Prostate gland (tissue), 2 donors: ENCODE results near the gene EPM2A. TPM values are rescaled to one million over a fixed set of nuclear protein-coding genes. Genes with fewer than 3 reads are reported as not detected.

Source experiments
- DNase-seq: peaks from one replicate; pipeline ENCODE4 v3.0.0-alpha.2; 2019; ENCODE audit warnings: low spot score
- H3K27ac ChIP-seq, 2 donors: fragments of 200-600 bp; sonication (generic); 2 replicates each; pipeline ENCODE4 v1.5.1; 2017 to 2019
- H3K27me3 ChIP-seq: fragments of 200-600 bp; sonication (generic); replicated peaks from 2 replicates; pipeline ENCODE4 v1.5.1; 2019; ENCODE audit not compliant: insufficient read depth
- H3K36me3 ChIP-seq, 2 donors: fragments of 200-600 bp; sonication (generic); 1 replicate in 1 of 2; 2 replicates in 1 of 2; pipeline versions ENCODE4 v1.5.1 to v1.8.1; 2017 to 2019
- H3K4me1 ChIP-seq: fragments of 200-600 bp; sonication (generic); replicated peaks from 2 replicates; pipeline ENCODE4 v1.5.1; 2019
- H3K4me3 ChIP-seq, 2 donors: fragments of 200-600 bp; sonication (generic); 2 replicates each; pipeline ENCODE4 v1.5.1; 2017 to 2019
- H3K9me3 ChIP-seq: fragments of 200-600 bp; sonication (generic); 2 replicates; pipeline ENCODE4 v1.5.1; 2017
- POLR2A ChIP-seq: fragments of 450-650 bp; IDR thresholded peaks from one replicate; pipeline ENCODE4 v1.6.1; 2016; ENCODE audit warnings: antibody characterized with exemption, mild to moderate bottlenecking
- POLR2AphosphoS5 ChIP-seq: sonication (generic); formaldehyde crosslinking; IDR thresholded peaks from one replicate; pipeline ENCODE4 v1.6.1; 2017; ENCODE audit warnings: antibody characterized with exemption
- WGBS: methylation state at CpG from one replicate; pipeline ENCODE4 v1.1.5; 2018; 5-methylcytosine and 5-hydroxymethylcytosine counted together
- intact Hi-C: fragments of 100-400 bp; cut with DNase I; formaldehyde crosslinking; loops from one replicate; pipeline ENCODE4 v1.14.2; 2022
- total RNA-seq, 2 donors: library from RNA; depleted of rRNA; stranded (reverse); fragments of >200 nt; gene quantifications; one replicate each; pipeline ENCODE4 v1.1.0, GENCODE V29; 2016
- TF ChIP-seq, protein P1 (sequence below), 4 experiments: fragments of 200-600 bp in 2 of 4; fragments of 450-650 bp in 2 of 4; sonication (generic) in 2 of 4; IDR thresholded peaks; 1 replicate in 3 of 4; 2 replicates in 1 of 4; pipeline ENCODE4 v1.5.1; 2016 to 2019; ENCODE audit warnings: antibody characterized with exemption in 4 of 4, mild to moderate bottlenecking in 2 of 4, moderate library complexity in 2 of 4

The EPM2A gene
- total RNA-seq, 2 donors from 2014 or later, result 7.2 to 18.6 TPM

DNA sequence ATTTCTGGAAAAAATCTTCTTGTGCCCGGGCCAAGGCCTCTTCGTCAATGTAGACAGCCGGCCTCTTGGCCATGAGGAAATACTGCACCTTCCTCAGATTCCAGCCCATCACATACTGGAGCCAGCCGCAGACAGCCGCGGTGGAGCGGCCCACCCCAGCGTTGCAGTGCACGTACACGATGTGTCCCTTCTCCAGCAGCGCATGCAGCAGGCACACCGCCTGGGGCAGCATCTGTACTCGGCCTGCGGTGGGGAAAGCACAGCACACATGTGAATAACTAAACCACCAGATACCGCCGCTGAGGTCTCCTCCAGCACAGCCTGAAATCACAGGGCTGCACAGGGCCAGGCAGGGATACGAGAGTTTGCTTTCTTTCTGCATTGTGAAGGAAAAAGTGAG lies 107.9 kb downstream of the EPM2A start:
- WGBS, result 96% methylated on average over 17 of the region's 17 CpGs
- no peaks in the 10 kb centered on the region for H3K4me1 ChIP-seq
- TF ChIP-seq, protein P1, sequence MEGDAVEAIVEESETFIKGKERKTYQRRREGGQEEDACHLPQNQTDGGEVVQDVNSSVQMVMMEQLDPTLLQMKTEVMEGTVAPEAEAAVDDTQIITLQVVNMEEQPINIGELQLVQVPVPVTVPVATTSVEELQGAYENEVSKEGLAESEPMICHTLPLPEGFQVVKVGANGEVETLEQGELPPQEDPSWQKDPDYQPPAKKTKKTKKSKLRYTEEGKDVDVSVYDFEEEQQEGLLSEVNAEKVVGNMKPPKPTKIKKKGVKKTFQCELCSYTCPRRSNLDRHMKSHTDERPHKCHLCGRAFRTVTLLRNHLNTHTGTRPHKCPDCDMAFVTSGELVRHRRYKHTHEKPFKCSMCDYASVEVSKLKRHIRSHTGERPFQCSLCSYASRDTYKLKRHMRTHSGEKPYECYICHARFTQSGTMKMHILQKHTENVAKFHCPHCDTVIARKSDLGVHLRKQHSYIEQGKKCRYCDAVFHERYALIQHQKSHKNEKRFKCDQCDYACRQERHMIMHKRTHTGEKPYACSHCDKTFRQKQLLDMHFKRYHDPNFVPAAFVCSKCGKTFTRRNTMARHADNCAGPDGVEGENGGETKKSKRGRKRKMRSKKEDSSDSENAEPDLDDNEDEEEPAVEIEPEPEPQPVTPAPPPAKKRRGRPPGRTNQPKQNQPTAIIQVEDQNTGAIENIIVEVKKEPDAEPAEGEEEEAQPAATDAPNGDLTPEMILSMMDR (IDR thresholded peaks at IDR 0.05), result no peak
- no peak for TF ChIP-seq POLR2A
- no peak for TF ChIP-seq POLR2AphosphoS5
- intact Hi-C loops, result no loop called here
- H3K9me3 ChIP-seq, result no peaks in the 10 kb centered on the region
- H3K27ac ChIP-seq, result no peak overlapping the region
- no peaks in the 10 kb centered on the region for H3K36me3 ChIP-seq
- H3K27me3 ChIP-seq, result no peaks in the 10 kb centered on the region
- no peak for DNase-seq
- H3K4me3 ChIP-seq, result no peak overlapping the region

DNA sequence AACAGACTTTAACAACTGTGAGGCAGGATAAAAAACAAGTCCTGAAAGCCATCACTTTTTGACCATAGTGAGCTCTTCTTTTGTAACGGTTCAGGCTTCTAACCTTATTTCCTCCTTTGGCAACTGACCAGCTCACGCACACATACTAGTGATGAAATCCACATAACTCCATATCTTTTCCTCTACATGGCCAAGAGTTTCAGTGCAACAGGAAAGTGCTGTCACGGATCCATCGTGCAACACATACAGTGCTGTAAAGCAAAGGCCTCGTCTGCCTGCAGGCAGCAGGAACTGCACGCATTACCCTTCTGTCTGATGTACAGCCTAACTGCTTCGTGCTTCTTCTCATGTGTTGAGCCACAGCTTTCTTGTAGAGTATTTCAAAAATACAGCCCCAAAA lies 108.5 kb downstream of the EPM2A start:
- Histone ChIP-seq H3K27me3 (no peaks in the 10 kb centered on the region), H3K36me3 (no peaks in the 10 kb centered on the region), H3K27ac (no peak overlapping the region), H3K9me3 (no peaks in the 10 kb centered on the region), H3K4me1 (no peaks in the 10 kb centered on the region), H3K4me3 (no peak overlapping the region)
- intact Hi-C loops, result no loop called here
- 85% methylated on average over 7 of the region's 7 CpGs for WGBS
- no peak for TF ChIP-seq POLR2A
- no peak for TF ChIP-seq POLR2AphosphoS5
- TF ChIP-seq, protein P1 (IDR thresholded peaks at IDR 0.05), result no peak
- no peak for DNase-seq

DNA sequence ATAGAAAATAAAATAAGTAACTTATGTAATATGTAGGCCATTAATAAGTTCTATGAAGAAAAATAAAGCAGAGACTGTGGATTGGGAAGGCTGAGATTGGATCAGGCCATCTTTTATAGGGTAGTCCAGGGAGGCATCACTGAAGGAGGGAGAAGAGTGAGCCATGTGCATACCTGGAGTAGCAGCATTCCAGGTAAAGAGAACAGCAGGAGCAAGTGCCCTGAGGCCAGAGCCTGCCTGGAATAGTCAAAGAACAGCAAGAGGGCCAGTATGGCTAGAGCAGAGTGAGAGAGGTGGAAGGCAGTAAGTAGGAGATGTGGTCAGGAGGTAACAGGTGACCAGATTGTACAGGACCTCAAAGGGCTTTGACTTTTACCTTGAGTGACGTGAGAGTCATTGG lies 112.1 kb downstream of the EPM2A start:
- H3K36me3 ChIP-seq, result no peaks in the 10 kb centered on the region
- no peaks in the 10 kb centered on the region for H3K4me1 ChIP-seq
- no peak overlapping the region for H3K27ac ChIP-seq
- TF ChIP-seq, protein P1 (IDR thresholded peaks at IDR 0.05), result no peak
- TF ChIP-seq POLR2A, result no peak
- no peak for TF ChIP-seq POLR2AphosphoS5
- intact Hi-C loops, result no loop called here
- H3K4me3 ChIP-seq, result no peak overlapping the region
- H3K27me3 ChIP-seq, result no peaks in the 10 kb centered on the region
- no peak for DNase-seq
- 88% methylated on average over 1 of the region's 1 CpG for WGBS
- no peaks in the 10 kb centered on the region for H3K9me3 ChIP-seq

DNA sequence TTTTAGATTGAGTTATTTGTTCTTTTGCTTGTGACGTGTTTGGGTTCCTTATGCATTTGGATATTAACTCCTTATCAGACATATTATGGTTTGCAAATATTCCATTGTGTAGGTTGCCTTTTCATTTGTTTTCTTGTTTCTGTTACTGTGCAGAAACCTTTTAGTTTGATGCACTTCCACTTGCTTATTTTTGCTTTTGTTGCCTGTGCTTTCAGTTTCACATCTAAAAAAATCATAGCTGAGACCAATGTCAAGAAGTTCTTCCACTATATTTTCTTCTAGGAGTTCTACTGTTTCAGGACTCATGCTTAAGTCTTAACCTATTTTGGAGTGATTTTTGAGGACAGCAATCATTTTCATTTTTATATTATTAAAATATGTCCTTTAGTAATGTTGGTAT lies 113.5 kb downstream of the EPM2A start:
- Histone ChIP-seq H3K27me3 (no peaks in the 10 kb centered on the region), H3K4me1 (no peaks in the 10 kb centered on the region), H3K36me3 (no peaks in the 10 kb centered on the region), H3K27ac (no peak overlapping the region), H3K9me3 (no peaks in the 10 kb centered on the region), H3K4me3 (no peak overlapping the region)
- TF ChIP-seq POLR2A (no peak), POLR2AphosphoS5 (no peak)
- TF ChIP-seq, protein P1 (IDR thresholded peaks at IDR 0.05), result no peak
- DNase-seq, result no peak
- intact Hi-C loops, result no loop called here
- 81% methylated on average over 1 of the region's 1 CpG for WGBS

DNA sequence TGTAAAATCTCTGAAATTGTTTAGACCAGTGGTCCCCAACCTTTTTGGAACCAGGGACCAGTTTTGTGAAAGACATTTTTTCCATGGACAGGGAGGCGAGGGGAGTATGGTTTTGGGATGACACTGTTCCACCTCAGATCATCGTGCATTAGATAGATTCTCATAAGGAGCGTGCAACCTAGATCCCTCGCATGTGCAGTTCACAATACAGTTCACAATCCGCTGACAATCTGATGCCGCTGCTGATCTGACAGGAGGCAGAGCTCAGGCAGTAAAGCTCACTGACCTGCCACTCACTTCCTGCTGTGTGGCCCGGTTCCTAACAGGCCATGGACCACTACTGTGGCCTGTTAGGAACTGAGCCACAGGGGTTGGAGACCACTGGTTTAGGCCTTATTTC lies 115.2 kb downstream of the EPM2A start:
- Histone ChIP-seq H3K27ac (no peak overlapping the region), H3K9me3 (no peaks in the 10 kb centered on the region), H3K27me3 (no peaks in the 10 kb centered on the region), H3K4me1 (no peaks in the 10 kb centered on the region), H3K4me3 (no peak overlapping the region), H3K36me3 (no peaks in the 10 kb centered on the region)
- WGBS, result 88% methylated on average over 7 of the region's 7 CpGs
- intact Hi-C loops, result no loop called here
- DNase-seq, result no peak
- TF ChIP-seq POLR2AphosphoS5, result no peak
- no peak for TF ChIP-seq POLR2A
- TF ChIP-seq, protein P1 (IDR thresholded peaks at IDR 0.05), result no peak
